ENCODE results near the gene TAX1BP1.

Gene TAX1BP1

DNA sequence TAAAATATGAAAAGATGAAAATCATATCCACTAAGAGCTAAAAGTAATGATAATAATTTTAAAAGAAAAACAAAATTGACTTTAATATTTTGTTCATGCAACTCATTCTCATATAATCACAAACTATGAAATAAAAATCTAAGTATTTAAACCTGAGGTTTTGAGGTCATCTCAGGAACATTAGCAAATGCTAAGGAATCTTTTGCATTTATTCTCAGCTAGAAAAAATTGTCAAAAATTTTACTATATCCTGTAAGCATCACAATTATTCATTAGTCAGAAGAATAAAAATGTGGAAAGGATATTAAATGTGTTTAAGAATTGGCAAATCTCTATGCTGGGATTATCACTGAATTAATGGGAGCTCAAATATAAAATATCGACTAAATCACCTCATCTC is 36.8 kb upstream of the TAX1BP1 start:
- no peak overlapping the region for H3K4me3 ChIP-seq (ENCODE audit: low read length)
- DNase-seq (ENCODE audit: low read depth), result no peak
- TF ChIP-seq, protein P1, sequence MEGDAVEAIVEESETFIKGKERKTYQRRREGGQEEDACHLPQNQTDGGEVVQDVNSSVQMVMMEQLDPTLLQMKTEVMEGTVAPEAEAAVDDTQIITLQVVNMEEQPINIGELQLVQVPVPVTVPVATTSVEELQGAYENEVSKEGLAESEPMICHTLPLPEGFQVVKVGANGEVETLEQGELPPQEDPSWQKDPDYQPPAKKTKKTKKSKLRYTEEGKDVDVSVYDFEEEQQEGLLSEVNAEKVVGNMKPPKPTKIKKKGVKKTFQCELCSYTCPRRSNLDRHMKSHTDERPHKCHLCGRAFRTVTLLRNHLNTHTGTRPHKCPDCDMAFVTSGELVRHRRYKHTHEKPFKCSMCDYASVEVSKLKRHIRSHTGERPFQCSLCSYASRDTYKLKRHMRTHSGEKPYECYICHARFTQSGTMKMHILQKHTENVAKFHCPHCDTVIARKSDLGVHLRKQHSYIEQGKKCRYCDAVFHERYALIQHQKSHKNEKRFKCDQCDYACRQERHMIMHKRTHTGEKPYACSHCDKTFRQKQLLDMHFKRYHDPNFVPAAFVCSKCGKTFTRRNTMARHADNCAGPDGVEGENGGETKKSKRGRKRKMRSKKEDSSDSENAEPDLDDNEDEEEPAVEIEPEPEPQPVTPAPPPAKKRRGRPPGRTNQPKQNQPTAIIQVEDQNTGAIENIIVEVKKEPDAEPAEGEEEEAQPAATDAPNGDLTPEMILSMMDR (conservative IDR thresholded peaks at IDR 0.05; ENCODE audit: low read depth, low read length), result no peak

DNA sequence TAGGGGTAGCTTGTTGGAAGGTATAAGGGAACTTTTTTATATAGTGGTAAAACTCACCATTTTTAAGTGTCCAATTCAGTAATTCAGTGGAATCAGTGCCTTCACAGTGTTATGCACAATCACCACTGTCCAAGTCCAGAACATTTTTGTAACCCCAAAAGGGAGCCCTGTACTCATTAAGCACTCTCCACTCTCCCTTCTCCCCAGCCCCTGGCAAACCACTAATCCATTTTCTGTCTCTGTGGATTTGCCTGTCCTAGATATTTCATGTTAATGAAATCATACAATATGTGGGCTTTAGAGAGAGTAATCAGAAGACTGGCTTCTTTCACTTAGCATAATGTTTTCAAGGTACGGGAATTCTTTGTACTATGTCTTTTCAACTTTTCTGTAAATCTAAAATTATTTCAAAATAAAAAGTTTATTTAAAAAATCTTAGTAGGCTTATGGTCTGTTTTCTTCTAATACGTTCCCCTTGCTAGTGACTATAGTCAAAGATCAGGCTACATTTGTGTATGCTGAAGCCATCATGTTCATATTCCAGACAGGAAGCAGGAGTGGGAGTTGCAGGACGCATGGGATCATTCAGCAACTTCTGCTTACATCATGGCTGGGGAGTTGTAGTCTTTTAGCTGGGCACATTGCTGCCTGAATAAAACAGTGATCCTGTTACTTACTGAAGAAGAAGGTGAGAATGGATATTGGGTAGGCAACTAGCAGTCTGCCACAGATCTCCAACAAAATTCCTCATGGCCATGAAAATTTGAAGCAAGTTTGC is 35.4 kb upstream of the TAX1BP1 start:
- TF ChIP-seq, protein P1 (conservative IDR thresholded peaks at IDR 0.05; ENCODE audit: low read depth, low read length), result no peak
- H3K4me3 ChIP-seq (ENCODE audit: low read length), result no peak overlapping the region
- no peak for DNase-seq (ENCODE audit: low read depth)

DNA sequence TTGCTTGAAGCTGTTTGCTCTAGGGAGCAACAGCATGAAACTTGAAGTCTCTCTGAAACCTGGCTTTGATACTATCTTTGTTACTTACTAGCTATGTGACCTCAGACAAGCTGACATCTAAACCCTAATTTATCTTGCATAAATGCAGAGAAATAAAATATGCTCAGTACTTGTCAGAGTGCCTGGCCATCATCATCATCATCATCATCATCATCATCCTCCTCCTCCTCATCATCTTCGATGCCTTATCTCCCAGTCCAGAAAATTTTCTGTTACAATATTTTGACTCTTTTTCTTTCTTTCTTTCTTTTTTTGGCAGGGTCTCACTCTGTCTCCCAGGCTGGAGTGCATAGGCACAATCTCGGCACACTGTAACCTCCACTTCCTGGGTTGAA is 34.8 kb upstream of the TAX1BP1 start:
- TF ChIP-seq, protein P1 (conservative IDR thresholded peaks at IDR 0.05; ENCODE audit: low read depth, low read length), result no peak
- no peak for DNase-seq (ENCODE audit: low read depth)
- no peak overlapping the region for H3K4me3 ChIP-seq (ENCODE audit: low read length)

DNA sequence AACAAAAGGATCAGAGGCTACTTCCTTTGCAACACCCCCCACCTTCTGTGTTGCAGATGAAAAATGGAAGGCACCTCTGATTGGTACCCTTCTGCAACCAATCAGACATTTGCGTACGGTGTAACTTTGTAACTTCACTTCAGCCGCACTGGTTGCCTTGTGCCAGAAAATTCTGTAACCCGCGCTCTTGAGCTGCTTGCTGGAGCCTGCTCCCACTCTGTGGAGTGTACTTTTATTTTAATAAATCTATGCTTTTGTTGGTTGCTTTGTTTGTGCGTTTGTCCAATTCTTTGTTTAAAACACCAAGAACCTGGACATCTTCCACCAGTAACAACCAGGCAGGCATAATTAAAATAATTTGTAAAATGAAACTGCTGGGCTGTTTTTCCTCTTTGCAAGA is 31.5 kb upstream of the TAX1BP1 start:
- H3K4me3 ChIP-seq (ENCODE audit: low read length), result no peak overlapping the region
- DNase-seq (ENCODE audit: low read depth), result no peak
- TF ChIP-seq, protein P1 (conservative IDR thresholded peaks at IDR 0.05; ENCODE audit: low read depth, low read length), result no peak

DNA sequence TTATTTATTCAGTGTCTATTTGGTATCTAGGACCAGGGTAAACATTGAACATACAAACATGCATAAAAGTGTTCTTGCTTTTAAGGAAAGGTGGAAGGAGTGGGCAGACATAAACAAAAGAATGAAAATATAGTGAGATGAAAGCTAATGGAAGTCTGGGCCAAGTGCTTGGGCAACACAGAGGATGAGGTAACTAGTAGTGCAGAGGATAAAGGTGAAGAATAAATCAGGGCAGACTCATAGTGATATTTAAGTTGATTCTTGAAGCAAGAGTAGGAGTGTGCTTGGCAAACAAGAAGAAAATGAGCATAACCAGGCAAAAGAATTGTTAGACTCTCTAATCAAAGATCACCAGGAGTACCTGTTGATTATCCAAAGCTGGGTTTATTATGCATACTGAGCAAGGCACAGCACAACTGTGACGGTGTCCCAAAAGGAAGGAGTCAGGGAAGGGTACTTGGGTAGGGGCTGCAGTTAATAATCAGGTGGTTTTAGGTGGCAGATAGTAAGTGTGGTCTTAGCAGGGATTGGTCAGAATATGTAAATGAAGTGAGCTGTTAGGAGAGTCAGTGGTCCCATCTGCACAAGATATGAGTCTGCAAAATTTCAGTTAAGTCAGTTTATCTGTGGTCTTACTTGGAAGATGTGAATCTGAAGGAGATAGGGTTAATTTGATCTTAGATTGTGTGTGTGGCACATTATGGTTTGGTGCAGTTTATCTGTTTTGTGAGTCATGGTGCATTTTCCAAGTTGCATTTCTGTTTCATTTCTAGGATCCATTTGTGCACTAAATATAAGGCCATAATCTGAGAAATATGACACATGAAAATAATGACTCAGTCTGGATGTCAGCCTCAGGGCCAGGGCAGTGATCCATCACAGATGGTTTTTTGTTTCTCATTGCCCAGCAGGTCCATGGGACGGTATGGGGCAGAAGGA is 30.6 kb upstream of the TAX1BP1 start:
- TF ChIP-seq, protein P1 (conservative IDR thresholded peaks at IDR 0.05; ENCODE audit: low read depth, low read length), result no peak
- DNase-seq (ENCODE audit: low read depth), result peak; percentile 15
- no peak overlapping the region for H3K4me3 ChIP-seq (ENCODE audit: low read length)

DNA sequence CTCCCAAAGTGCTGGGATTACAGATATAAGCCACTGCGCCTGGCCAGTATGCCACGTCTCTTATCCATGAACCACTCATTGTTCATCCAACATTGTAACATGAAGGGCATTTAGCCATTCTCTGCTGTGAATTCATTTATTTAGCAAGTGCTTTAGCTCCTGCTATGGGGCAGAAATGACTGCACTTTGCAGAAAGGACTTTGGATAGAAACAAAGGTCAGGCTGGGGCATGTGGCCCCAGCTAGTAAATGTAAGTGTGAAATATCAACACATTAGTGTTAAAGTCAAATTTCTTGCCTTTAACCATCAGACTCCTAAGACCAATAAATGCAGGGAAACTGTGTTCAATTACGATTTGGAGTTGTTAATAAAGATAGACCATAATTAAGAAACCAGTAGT is 27.7 kb upstream of the TAX1BP1 start:
- DNase-seq (ENCODE audit: low read depth), result no peak
- no peak overlapping the region for H3K4me3 ChIP-seq (ENCODE audit: low read length)
- TF ChIP-seq, protein P1 (conservative IDR thresholded peaks at IDR 0.05; ENCODE audit: low read depth, low read length), result no peak

Data from retinal pigment epithelial cell (primary cell).